Skeletal muscle tissue (tissue), 4 donors: ENCODE measurements around the gene KIF3A. TPM values are rescaled to one million over a fixed set of nuclear protein-coding genes. Genes with fewer than 3 reads are reported as not detected.

ENCODE experiments used
- H3K27ac ChIP-seq: one replicate; pipeline ENCODE4 v1.7.0; 2013; ENCODE audit warnings: mild to moderate bottlenecking, low read depth, low read length, inconsistent platforms
- H3K27me3 ChIP-seq, 3 donors: one replicate each; pipeline ENCODE4 v1.7.0; 2013; ENCODE audit warnings: low read length in 3 of 3; ENCODE audit not compliant: control insufficient read depth in 3 of 3, insufficient read depth in 3 of 3
- H3K36me3 ChIP-seq, 3 donors: one replicate each; pipeline ENCODE4 v1.7.0; 2013; ENCODE audit warnings: low read length in 3 of 3; ENCODE audit not compliant: control insufficient read depth in 3 of 3, insufficient read depth in 3 of 3
- H3K4me1 ChIP-seq, 3 donors: one replicate each; pipeline ENCODE4 v1.7.0; 2013; ENCODE audit warnings: low read length in 3 of 3, mild to moderate bottlenecking in 3 of 3; ENCODE audit not compliant: control insufficient read depth in 3 of 3, insufficient read depth in 3 of 3
- H3K4me3 ChIP-seq, 3 donors: one replicate each; pipeline ENCODE4 v1.7.0; 2013; ENCODE audit warnings: low read length in 3 of 3
- H3K9ac ChIP-seq, 3 donors: one replicate each; pipeline ENCODE4 v1.7.0; 2013; ENCODE audit warnings: low read length in 3 of 3, mild to moderate bottlenecking in 3 of 3, moderate library complexity in 2 of 3, low read depth in 1 of 3
- H3K9me3 ChIP-seq, 3 donors: one replicate each; pipeline ENCODE4 v1.7.0; 2013; ENCODE audit warnings: low read length in 3 of 3; ENCODE audit not compliant: control insufficient read depth in 3 of 3
- total RNA-seq: library from RNA; depleted of rRNA; stranded (reverse); fragments of >200 nt; gene quantifications from one replicate; pipeline ENCODE4 v1.2.3, GENCODE V29; 2014
- donor health status: Osteomylitis.

KIF3A gene
- total RNA-seq, 1 donor from 2014 or later = 6.3 TPM

GRCh38 chr5:132764051-132764450 lies 26.7 kb upstream of the KIF3A start:
- Histone ChIP-seq H3K27me3 (no peaks in the 10 kb centered on the region), H3K4me1 (peaks cover 24 to 25% (median 25%) of the 10 kb centered on the region in 3 donors), H3K9me3 (no peaks in the 10 kb centered on the region), H3K36me3 (peaks cover 26 to 43% (median 28%) of the 10 kb centered on the region in 3 donors), H3K9ac (no peak overlapping the region), H3K27ac (no peak overlapping the region), H3K4me3 (no peak overlapping the region)

- Histone ChIP-seq H3K4me1 (peaks cover 20 to 23% (median 22%) of the 10 kb centered on the region in 3 donors), H3K27ac (no peak overlapping the region), H3K36me3 (peaks cover 28 to 46% (median 30%) of the 10 kb centered on the region in 3 donors), H3K27me3 (no peaks in the 10 kb centered on the region), H3K4me3 (no peak overlapping the region), H3K9ac (no peak overlapping the region), H3K9me3 (no peaks in the 10 kb centered on the region)
Measured at GRCh38 chr5:132763181-132764036, 26.1 kb upstream of the KIF3A start.

DNA sequence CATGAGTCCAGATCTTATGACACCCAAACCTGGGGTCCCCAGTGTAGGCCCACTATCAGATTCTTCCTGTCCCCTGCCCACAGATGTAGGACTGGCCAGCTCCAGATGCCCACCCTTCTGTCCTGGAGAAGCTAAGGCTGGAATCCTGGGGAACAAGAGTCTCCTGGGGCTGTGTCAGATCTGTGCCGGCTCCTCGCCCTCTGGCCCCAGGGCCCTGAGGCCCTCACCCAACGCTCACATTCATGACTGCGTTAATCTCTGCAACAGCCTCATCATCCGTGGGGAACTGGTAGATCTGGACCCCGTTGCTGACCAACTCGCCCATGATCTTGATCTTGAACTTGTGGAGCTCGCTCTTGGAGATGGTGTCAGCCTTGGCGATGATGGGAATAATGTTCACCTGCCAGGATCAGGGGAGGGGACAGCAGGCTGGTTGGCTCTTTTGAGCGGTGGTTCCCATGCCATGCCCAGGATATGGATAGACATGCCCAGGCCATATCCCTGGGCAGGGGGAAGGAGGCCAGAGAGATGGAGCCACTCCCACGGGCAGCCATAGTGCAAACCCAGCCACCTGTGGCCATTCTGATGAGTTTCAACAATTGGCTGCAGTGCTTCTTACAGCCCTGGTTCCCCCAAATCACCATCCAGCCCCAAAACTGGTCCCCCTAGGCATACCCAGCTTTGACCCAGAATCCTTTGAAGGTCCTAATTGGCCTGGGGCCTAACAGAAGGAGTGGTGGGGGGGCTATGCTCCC lies 25.1 kb upstream of the KIF3A start:
- H3K27ac ChIP-seq = no peak overlapping the region
- H3K9ac ChIP-seq = no peak overlapping the region
- no peaks in the 10 kb centered on the region for H3K27me3 ChIP-seq
- no peaks in the 10 kb centered on the region for H3K9me3 ChIP-seq
- H3K4me3 ChIP-seq = no peak overlapping the region
- peaks cover 32 to 54% (median 32%) of the 10 kb centered on the region in 3 donors for H3K36me3 ChIP-seq
- peaks cover 11 to 15% (median 14%) of the 10 kb centered on the region in 3 donors for H3K4me1 ChIP-seq

- H3K27ac ChIP-seq = no peak overlapping the region
- no peak overlapping the region for H3K9ac ChIP-seq
- H3K4me1 ChIP-seq = peaks cover 3 to 6% (median 5%) of the 10 kb centered on the region in 3 donors
- H3K27me3 ChIP-seq = no peaks in the 10 kb centered on the region
- no peak overlapping the region for H3K4me3 ChIP-seq
- H3K9me3 ChIP-seq = no peaks in the 10 kb centered on the region
- H3K36me3 ChIP-seq = peaks cover 34 to 54% (median 36%) of the 10 kb centered on the region in 3 donors
Measured at GRCh38 chr5:132761321-132762240, 24.2 kb upstream of the KIF3A start.

GRCh38 chr5:132760601-132761317 lies 23.4 kb upstream of the KIF3A start:
- Histone ChIP-seq H3K27me3 (no peaks in the 10 kb centered on the region), H3K27ac (no peak overlapping the region), H3K9me3 (no peaks in the 10 kb centered on the region), H3K36me3 (peaks cover 34 to 54% (median 36%) of the 10 kb centered on the region in 3 donors), H3K4me1 (peaks cover 0 to 4% (median 2%) of the 10 kb centered on the region in 3 donors), H3K4me3 (no peak overlapping the region), H3K9ac (no peak overlapping the region)

DNA sequence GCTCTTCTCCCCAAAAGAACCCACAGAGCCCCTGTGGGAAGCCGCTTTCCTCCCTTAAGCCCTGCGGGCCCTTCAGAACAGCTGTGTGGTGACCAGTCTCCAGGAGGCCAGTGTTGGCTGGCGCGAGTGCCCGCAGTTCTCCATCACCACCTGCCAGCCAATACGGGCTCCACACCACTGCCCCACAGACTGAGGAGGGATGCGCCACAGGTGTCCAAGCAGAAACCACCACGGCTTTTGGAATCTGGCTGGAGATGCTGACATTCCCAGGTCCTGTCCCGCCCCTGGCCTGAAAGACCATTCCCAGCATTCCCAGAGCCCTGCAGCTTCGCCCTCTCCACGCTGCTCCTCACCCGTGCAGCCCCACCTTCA lies 22.7 kb upstream of the KIF3A start:
- no peaks in the 10 kb centered on the region for H3K9me3 ChIP-seq
- no peak overlapping the region for H3K27ac ChIP-seq
- H3K4me1 ChIP-seq = no peaks in the 10 kb centered on the region
- no peaks in the 10 kb centered on the region for H3K27me3 ChIP-seq
- no peak overlapping the region for H3K4me3 ChIP-seq
- no peak overlapping the region for H3K9ac ChIP-seq
- H3K36me3 ChIP-seq = peaks cover 34 to 52% (median 34%) of the 10 kb centered on the region in 3 donors

- Histone ChIP-seq H3K36me3 (peaks cover 28 to 46% (median 34%) of the 10 kb centered on the region in 3 donors), H3K4me1 (no peaks in the 10 kb centered on the region)
Measured at GRCh38 chr5:132759114-132760048, 22.0 kb upstream of the KIF3A start.

DNA sequence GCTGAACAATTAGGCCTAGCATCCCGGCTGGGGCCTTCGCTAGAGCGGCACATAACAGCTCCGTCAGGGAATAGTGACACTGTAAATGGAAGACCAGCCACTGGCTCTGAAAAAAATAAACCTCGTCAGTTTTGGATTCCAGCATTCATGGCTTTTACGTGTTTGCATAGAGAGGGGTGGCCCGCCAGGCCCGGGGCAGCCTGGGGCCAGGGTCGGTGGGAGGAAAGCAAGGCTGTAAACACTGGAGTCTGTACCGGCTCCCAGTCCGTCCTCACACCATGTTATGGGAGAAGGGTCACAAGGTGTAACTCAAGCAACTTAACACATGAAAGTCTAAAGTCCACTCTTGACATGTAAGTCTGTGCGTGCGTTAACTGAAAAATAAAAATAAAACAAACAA lies 21.1 kb upstream of the KIF3A start:
- Histone ChIP-seq H3K27me3 (no peaks in the 10 kb centered on the region), H3K27ac (no peak overlapping the region), H3K4me3 (no peak overlapping the region), H3K9ac (no peak overlapping the region), H3K4me1 (peaks cover 0 to 3% (median 1%) of the 10 kb centered on the region in 3 donors), H3K9me3 (no peaks in the 10 kb centered on the region), H3K36me3 (peaks cover 25 to 43% (median 27%) of the 10 kb centered on the region in 3 donors)

More at GRCh38 chr5:132759114-132760048, 22.0 kb upstream of the KIF3A start:
- H3K27ac ChIP-seq = no peak overlapping the region
- H3K4me3 ChIP-seq = no peak overlapping the region
- no peaks in the 10 kb centered on the region for H3K27me3 ChIP-seq
- H3K9ac ChIP-seq = no peak overlapping the region
- no peaks in the 10 kb centered on the region for H3K9me3 ChIP-seq
